M059J (cell line): Measurements from ENCODE around the gene S100P. TPM values are rescaled to one million over a fixed set of nuclear protein-coding genes. Genes with fewer than 3 reads are reported as not detected.
"Not testable (repeated sequence)": the region's sequence is repeated elsewhere in the genome, so short reads cannot be mapped to it uniquely, and the experiment has no call there.

Experiments
- DNase-seq: peaks from one replicate; pipeline ENCODE4 v3.0.0-alpha.2; 2012; ENCODE audit warnings: low read depth
- total RNA-seq: library from RNA; depleted of rRNA; stranded (reverse); fragments of >200 nt; shearing (Covaris generic); gene quantifications from 2 replicates; pipeline ENCODE4 v1.2.3, GENCODE V29; 2014; rRNA removed

S100P gene
- total RNA-seq: not detected in 2 replicates

DNA sequence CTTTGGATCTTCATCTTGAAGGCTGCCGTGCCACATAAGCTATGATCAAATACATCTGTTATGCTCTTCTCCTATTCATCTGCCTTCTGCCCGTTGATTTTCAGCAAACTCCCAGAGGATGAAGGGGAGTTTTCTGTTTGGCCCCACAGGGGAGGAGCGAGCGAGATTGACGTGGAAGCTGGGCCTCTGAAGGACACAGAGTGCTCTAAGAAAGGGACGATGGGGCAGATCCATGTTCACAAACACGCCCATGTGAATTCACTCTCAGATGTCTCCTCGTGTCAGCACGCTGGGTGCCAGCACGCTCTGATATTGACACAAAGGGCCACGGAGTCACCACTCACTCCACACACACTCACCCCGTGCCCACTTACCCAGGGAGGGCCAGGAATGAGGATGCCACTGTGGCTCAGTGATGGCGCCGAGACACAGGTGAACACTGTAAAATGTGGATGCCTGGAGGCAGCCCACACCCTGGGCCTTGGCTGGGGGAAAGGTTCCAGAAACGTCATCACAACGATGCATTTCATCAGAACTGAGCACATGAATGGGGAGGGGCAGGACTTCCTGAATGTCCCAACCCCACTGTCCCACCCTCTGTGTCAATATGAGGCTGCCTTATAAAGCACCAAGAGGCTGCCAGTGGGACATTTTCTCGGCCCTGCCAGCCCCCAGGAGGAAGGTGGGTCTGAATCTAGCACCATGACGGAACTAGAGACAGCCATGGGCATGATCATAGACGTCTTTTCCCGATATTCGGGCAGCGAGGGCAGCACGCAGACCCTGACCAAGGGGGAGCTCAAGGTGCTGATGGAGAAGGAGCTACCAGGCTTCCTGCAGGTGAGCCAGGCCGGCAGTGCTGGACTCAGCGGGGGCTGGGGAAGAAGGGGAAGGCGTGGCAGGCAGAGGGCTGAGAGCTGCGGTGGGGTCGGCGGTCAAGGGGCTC is at the start of gene S100P:
Gene S100P (plus strand): TSS at position 648 of the 946 bp plus-strand sequence. CDS start 55 bp downstream, at position 703.
- DNase-seq: no peak

DNA sequence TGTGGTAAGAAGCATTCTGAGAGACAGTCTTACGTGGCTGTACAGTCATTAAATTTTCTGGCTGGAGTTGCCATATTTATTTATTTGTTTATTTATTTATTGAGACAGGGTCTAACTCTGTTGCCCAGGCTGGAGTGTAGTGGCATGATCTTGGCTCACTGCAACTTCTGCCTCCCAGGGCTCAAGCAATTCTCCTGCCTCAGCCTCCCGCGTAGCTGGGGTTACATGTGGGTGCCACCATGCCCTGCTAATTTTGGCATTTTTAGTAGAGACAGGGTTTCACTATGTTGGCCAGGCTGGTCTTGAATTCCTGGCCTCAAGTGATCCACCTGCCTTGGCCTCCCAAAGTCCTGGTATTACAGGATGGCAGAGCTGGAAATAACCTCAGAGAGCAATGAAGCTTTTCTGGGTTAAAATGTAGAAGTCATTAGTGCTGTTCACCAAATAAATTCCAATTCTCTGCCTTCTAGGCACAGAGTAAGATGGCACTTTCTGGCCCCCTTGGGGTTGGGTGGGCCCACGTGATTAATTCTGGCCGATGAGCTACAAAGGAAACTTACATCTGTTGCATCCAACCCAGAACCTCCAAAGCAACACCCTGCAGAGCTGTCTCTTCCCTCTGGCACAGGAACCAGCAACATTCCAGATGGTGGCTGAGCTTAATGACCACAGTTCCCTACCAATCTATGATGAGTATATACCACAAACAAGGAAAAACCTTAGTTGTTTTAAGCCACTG is 48.7 kb upstream of the S100P start:
- no peak for DNase-seq

- DNase-seq: no peak
Observed at GRCh38 chr4:6647169-6647568, 46.5 kb upstream of the S100P start.

DNA sequence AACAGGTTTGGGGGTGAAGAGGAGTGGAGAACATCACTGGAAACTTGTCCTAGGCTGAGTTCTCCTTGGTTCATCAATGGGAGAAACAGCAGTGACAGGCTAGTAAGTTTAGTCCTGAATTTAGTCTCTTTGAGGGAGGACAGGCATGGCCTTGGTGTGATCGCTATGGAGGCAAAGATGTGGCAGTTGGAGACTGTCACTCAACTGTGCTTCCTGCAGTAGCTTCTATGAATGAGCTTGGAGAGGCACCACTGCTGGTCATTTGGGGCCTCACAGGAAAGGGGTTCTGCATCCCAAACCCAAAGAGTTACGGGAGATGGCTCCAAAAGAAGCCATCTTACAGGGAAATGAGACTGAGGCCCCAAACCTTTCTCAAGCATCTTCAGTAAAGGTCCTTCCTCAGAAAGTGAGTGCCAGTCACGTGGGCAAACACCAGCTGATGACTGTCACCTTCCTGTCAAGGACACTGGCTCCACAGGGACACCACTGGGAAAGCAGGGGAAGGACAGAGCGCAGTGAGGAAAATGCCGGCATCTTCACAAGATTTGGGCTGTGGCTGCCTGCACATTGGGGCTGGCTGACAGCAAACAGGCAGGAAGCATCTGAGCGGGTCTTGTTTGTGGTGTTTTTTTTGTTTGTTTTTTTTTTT is 46.0 kb upstream of the S100P start:
- DNase-seq: no peak

- no peak for DNase-seq
Observed at GRCh38 chr4:6649216-6649615, 44.5 kb upstream of the S100P start.

DNA sequence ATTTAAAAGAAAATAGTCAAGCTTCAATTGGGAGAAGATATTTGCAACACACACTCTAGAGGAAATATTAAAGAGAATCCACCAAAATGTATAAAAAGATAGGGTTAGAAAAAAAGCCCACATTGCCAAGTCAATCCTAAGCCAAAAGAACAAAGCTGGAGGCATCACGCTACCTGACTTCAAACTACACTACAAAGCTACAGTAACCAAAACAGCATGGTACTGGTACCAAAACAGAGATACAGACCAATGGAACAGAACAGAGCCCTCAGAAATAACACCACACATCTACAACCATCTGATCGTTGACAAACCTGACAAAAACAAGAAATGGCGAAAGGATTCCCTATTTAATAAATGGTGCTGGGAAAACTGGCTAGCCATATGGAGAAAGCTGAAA is 39.5 kb upstream of the S100P start:
- not testable (repeated sequence) for DNase-seq

GRCh38 chr4:6655291-6655690 is 38.4 kb upstream of the S100P start:
- DNase-seq: not testable (repeated sequence)

GRCh38 chr4:6655924-6656323 is 37.8 kb upstream of the S100P start:
- no peak for DNase-seq

DNA sequence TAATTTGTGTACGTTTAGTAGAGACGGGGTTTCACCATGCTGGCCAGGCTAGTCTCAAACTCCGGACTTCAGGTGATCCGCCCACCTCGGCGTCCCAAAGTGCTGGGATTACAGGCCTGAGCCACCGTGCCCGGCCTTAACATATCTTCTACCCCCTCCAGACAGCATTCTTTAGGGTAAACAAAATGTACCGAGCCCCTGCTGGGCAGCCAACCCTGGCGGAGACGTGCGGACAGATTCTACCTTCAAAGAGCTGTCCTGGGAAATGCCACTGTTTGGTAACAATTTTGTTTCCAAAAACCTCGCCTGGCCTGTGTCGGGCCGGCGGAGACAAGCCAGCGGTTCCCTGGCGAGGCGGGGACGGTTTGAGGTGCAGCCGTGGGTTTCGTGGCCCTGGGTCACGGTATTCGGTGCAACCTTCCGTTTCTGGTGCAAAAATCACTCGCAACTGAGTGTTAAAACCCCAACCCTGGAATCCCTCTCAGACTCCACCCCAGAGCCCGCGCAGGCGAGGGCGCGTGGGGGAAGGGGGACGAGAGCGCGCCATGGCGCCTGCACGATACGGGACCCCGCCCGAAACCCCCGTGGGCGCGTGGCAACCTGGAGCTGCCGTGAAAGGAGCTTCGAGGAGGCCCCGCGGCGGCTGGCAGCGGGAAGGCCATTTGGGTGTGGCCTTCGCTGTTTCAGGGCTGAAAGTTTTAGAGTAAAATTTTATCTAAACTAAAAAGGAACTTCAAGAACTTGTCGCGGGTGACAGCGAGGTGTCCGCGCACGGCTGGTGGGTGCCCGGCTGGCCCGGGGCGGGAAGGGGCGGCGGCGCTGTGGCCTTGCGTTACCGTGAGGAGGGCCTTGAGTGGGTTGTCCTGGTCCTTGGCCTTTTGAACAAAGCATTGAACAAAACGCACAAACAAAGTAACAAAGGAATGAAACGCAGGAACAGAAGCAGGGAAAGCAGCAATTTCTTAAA is 36.2 kb upstream of the S100P start:
- no peak for DNase-seq

DNA sequence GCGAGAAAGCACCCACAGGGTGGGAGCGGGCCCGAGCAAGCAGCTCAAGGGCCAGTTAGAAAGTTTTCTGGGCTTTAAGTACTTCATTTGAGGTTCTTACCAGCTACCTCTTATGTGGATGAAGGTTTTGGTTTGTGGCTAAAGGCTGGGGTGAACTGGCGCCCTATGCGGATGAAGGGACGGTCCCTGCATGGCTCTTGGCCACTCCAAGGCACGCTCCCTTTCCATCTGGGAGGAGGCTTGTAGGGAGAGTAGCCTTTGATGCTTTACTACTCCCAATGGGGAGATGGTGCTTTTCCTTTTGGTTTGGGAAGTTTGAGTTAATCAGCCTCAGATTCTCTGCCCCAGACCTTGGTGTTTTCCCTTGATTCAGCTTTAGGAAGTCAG is 35.5 kb upstream of the S100P start:
- no peak for DNase-seq

- no peak for DNase-seq
Observed at GRCh38 chr4:6658597-6659075, 35.0 kb upstream of the S100P start.

DNA sequence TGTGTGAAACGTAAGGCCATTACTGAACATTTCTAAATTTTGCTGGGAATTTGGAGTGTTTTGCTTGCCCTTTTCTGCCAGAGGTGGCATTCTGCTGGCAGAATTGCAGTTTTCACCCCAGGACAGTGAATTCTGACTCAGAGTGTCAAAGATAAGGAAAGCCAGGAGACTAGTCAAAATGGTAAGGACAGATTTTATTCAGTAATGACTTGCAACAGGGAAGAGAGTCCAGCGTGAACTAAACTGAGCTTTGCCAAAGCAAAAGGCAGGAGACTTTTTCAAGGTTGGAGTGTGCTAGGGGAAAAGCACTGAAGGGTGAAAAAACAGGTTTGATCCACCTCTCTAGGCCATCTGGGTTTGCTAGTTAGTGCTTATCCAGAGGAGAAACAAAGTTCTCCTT is 33.8 kb upstream of the S100P start:
- DNase-seq: no peak

- no peak for DNase-seq
Observed at GRCh38 chr4:6660430-6660829, 33.2 kb upstream of the S100P start.

GRCh38 chr4:6662591-6662990 is 31.1 kb upstream of the S100P start:
- DNase-seq: no peak

GRCh38 chr4:6663596-6664393 is 29.9 kb upstream of the S100P start:
- no peak for DNase-seq

- no peak for DNase-seq
Observed at GRCh38 chr4:6665320-6665654, 28.4 kb upstream of the S100P start.

- DNase-seq: peak; percentile 85
Observed at GRCh38 chr4:6668391-6668790, 25.3 kb upstream of the S100P start.

GRCh38 chr4:6671648-6672047 is 22.0 kb upstream of the S100P start:
- no peak for DNase-seq

DNA sequence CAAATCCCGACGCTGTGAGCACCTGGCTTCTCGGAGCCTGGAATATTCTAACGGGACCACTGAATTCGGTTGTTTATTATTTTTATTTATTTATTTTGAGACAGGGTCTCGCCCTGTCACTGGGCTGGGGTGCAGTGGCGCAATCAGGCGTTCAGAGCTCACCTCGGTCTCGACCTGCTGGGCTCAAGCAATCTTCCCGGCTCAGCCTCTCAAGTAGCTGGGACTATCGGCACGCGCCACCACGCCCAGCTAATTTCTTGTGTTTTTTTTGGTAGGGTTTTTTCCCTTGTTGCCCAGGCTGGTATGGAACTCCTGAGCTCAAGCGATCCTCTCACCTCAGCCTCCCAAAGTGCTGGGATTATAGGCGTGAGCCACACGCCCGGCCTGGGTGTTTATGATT is 21.5 kb upstream of the S100P start:
- no peak for DNase-seq

DNA sequence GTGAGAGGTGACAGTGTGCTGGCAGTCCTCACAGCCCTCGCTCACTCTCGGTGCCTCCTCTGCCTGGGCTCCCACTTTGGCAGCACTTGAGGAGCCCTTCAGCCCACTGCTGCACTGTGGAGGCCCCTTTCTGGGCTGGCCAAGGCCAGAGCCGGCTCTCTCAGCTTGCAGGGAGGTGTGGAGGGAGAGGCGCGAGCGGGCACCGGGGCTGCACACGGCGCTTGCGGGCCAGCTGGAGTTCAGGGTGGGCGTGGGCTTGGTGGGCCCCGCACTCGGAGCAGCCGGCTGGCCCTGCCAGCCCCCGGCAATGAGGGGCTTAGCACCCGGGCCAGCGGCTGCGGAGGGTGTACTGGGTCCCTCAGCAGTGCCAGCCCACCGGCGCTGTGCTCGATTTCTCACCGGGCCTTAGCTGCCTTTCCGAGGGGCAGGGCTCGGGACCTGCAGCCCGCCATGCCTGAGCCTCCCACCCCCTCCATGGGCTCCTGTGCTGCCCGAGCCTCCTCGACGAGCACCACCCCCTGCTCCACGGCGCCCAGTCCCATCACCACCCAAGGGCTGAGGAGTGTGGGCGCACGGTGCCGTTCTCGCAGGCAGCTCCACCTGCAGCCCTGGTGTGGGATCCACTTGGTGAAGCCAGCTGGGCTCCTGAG is 21.0 kb upstream of the S100P start:
- not testable (repeated sequence) for DNase-seq
